Activated B cell treated with CpG ODN at 0.5 μM for 24 hours (primary cell): ENCODE results near the gene NCAPH2. TPM values are rescaled to one million over a fixed set of nuclear protein-coding genes. Genes with fewer than 3 reads are reported as not detected.
"Not testable (repeated sequence)": the region's sequence is repeated elsewhere in the genome, so short reads cannot be mapped to it uniquely, and the experiment has no call there.

Experiments
- ATAC-seq: fragments of 200-7000 bp; cut with Tn5 transposase; one replicate; pipeline ENCODE4 v1.10.0; 2021; ENCODE audit warnings: low read depth, mild to moderate bottlenecking, moderate library complexity
- CTCF ChIA-PET: fragments of 350-600 bp; sonication (Branson Sonifier 250); formaldehyde crosslinking; loops from one replicate; lab custom pipeline; 2021; ENCODE audit warnings: antibody characterized with exemption; lab: Charles Lee
- POLR2A ChIA-PET: fragments of 350-600 bp; sonication (Branson Sonifier 250); formaldehyde crosslinking; loops from one replicate; lab custom pipeline; 2021; ENCODE audit warnings: antibody characterized with exemption; lab: Charles Lee
- DNase-seq: peaks from one replicate; pipeline ENCODE4 v3.0.0; 2022
- H3K27ac Mint-ChIP-seq: one replicate; pipeline ENCODE4 v1.8.0; 2020; ENCODE audit warnings: mixed read lengths
- H3K27me3 Mint-ChIP-seq: one replicate; pipeline ENCODE4 v1.8.0; 2021; ENCODE audit warnings: mixed read lengths
- H3K36me3 Mint-ChIP-seq: one replicate; pipeline ENCODE4 v1.8.0; 2021; ENCODE audit warnings: low read depth, mixed read lengths
- H3K4me1 Mint-ChIP-seq: one replicate; pipeline ENCODE4 v1.8.0; 2021; ENCODE audit warnings: mixed read lengths
- H3K4me3 Mint-ChIP-seq: one replicate; pipeline ENCODE4 v1.8.0; 2020; ENCODE audit warnings: mild to moderate bottlenecking, mixed read lengths
- H3K9me3 Mint-ChIP-seq: one replicate; pipeline ENCODE4 v1.8.0; 2020; ENCODE audit warnings: mixed read lengths
- CTCF ChIP-seq: fragments of 200-600 bp; IDR thresholded peaks from one replicate; pipeline ENCODE4 v1.8.0; 2022; ENCODE audit warnings: antibody characterized with exemption, mild to moderate bottlenecking
- intact Hi-C: fragments of 100-400 bp; cut with micrococcal nuclease; formaldehyde crosslinking; loops from one replicate; pipeline ENCODE4 v1.15.1; 2024
- total RNA-seq: library from RNA; stranded (reverse); gene quantifications from 2 replicates; pipeline ENCODE4 v1.2.3, GENCODE V29; 2022

The NCAPH2 gene
- total RNA-seq, 1 donor from 2014 or later = 68.2 TPM

- no peaks in the 10 kb centered on the region for H3K9me3 Mint-ChIP-seq
- ChIA-PET POLR2A (interaction anchor here (0.6 to 1.4 kb wide), 2 partner anchors 10 to 32 kb away, joined by 3 to 7 read pairs; partner anchors contain the start of gene SCO2), CTCF (interaction anchor here (0.8 kb wide), 1 partner anchor 11 kb away, joined by 3 read pairs; no protein-coding TSS in a partner anchor)
- H3K4me3 Mint-ChIP-seq = no peak overlapping the region
- intact Hi-C loops = no loop called here
- DNase-seq = no peak
- no peak for TF ChIP-seq CTCF
- no peaks in the 10 kb centered on the region for H3K27me3 Mint-ChIP-seq
- H3K36me3 Mint-ChIP-seq = peaks cover 51% of the 10 kb centered on the region
- H3K4me1 Mint-ChIP-seq = peaks cover 3% of the 10 kb centered on the region
- no peak overlapping the region for H3K27ac Mint-ChIP-seq
- no peak for ATAC-seq
These were observed 8.0 kb downstream of the NCAPH2 start for GRCh38 chr22:50516068-50516467.

- H3K27ac Mint-ChIP-seq = no peak overlapping the region
- ATAC-seq = no peak
These were observed 8.9 kb downstream of the NCAPH2 start for GRCh38 chr22:50516891-50517290.

GRCh38 chr22:50517495-50518260 is 9.7 kb downstream of the NCAPH2 start:
- peaks cover 57% of the 10 kb centered on the region for H3K36me3 Mint-ChIP-seq
- H3K4me3 Mint-ChIP-seq = no peak overlapping the region
- ChIA-PET POLR2A (interaction anchor here (1.1 kb wide), 1 partner anchor 10 kb away, joined by 4 read pairs; the partner anchor contains the start of genes LMF2 and NCAPH2), CTCF (no interaction called here)
- H3K27ac Mint-ChIP-seq = no peak overlapping the region
- H3K27me3 Mint-ChIP-seq = no peaks in the 10 kb centered on the region
- peaks cover 3% of the 10 kb centered on the region for H3K4me1 Mint-ChIP-seq
- ATAC-seq (no peak), DNase-seq (no peak)
- TF ChIP-seq CTCF = no peak
- intact Hi-C loops = no loop called here
- no peaks in the 10 kb centered on the region for H3K9me3 Mint-ChIP-seq

More at GRCh38 chr22:50516891-50517290, 8.9 kb downstream of the NCAPH2 start:
- ChIA-PET POLR2A (interaction anchor here (0.8 to 1.1 kb wide), 2 partner anchors 8 to 9 kb away, joined by 3 to 4 read pairs; partner anchors contain the start of genes LMF2 and NCAPH2), CTCF (no interaction called here)
- no peak for TF ChIP-seq CTCF
- intact Hi-C loops = no loop called here
- H3K4me3 Mint-ChIP-seq = no peak overlapping the region
- H3K27me3 Mint-ChIP-seq = no peaks in the 10 kb centered on the region
- H3K4me1 Mint-ChIP-seq = peaks cover 3% of the 10 kb centered on the region
- DNase-seq = no peak
- H3K9me3 Mint-ChIP-seq = no peaks in the 10 kb centered on the region
- H3K36me3 Mint-ChIP-seq = peaks cover 56% of the 10 kb centered on the region

GRCh38 chr22:50518606-50519005 is 10.6 kb downstream of the NCAPH2 start:
- Mint-ChIP-seq H3K27me3 (no peaks in the 10 kb centered on the region), H3K27ac (no peak overlapping the region), H3K36me3 (peaks cover 65% of the 10 kb centered on the region), H3K4me1 (peaks cover 3% of the 10 kb centered on the region), H3K9me3 (no peaks in the 10 kb centered on the region), H3K4me3 (no peak overlapping the region)
- ATAC-seq (no peak), DNase-seq (no peak)
- TF ChIP-seq CTCF = no peak
- ChIA-PET POLR2A (no interaction called here), CTCF (interaction anchor here (0.9 kb wide), 1 partner anchor 46 kb away, joined by 3 read pairs; no protein-coding TSS in a partner anchor)
- intact Hi-C loops = no loop called here

- no peak overlapping the region for H3K4me3 Mint-ChIP-seq
- TF ChIP-seq CTCF = no peak
- ChIA-PET CTCF (interaction anchor here (0.9 kb wide), 1 partner anchor 47 kb away, joined by 3 read pairs; no protein-coding TSS in a partner anchor), POLR2A (interaction anchor here (0.6 to 1.4 kb wide), 2 partner anchors 12 to 46 kb away, joined by 4 read pairs; partner anchors contain the start of genes LMF2 and NCAPH2)
- peaks cover 3% of the 10 kb centered on the region for H3K4me1 Mint-ChIP-seq
- intact Hi-C loops = no loop called here
- no peaks in the 10 kb centered on the region for H3K27me3 Mint-ChIP-seq
- no peak overlapping the region for H3K27ac Mint-ChIP-seq
- ATAC-seq (no peak), DNase-seq (no peak)
- peaks cover 67% of the 10 kb centered on the region for H3K36me3 Mint-ChIP-seq
- H3K9me3 Mint-ChIP-seq = no peaks in the 10 kb centered on the region
These were observed 11.1 kb downstream of the NCAPH2 start for GRCh38 chr22:50519151-50519550.

- H3K9me3 Mint-ChIP-seq, DNase-seq, intact Hi-C loops, H3K27me3 Mint-ChIP-seq, H3K27ac Mint-ChIP-seq, H3K4me3 Mint-ChIP-seq, CTCF ChIA-PET, H3K4me1 Mint-ChIP-seq, ATAC-seq: not testable (repeated sequence)
- POLR2A ChIA-PET = interaction anchor here (1.4 kb wide), 1 partner anchor 13 kb away, joined by 4 read pairs; the partner anchor contains the start of genes LMF2 and NCAPH2
- H3K36me3 Mint-ChIP-seq = peaks cover 64% of the 10 kb centered on the region
These were observed 12.2 kb downstream of the NCAPH2 start for GRCh38 chr22:50520184-50520583.
